Breast epithelium (tissue), 3 donors: ENCODE data around the gene SKOR1.

Source experiments
- CTCF ChIP-seq, 3 donors: fragments of 450-650 bp; IDR thresholded peaks; one replicate each; pipeline ENCODE4 v1.5.1; 2016 to 2017; ENCODE audit warnings: antibody characterized with exemption in 3 of 3, mild to moderate bottlenecking in 3 of 3, moderate library complexity in 3 of 3
- POLR2A ChIP-seq: fragments of 450-650 bp; IDR thresholded peaks from one replicate; pipeline ENCODE4 v1.6.1; 2016; ENCODE audit warnings: antibody characterized with exemption, mild to moderate bottlenecking, moderate library complexity

DNA sequence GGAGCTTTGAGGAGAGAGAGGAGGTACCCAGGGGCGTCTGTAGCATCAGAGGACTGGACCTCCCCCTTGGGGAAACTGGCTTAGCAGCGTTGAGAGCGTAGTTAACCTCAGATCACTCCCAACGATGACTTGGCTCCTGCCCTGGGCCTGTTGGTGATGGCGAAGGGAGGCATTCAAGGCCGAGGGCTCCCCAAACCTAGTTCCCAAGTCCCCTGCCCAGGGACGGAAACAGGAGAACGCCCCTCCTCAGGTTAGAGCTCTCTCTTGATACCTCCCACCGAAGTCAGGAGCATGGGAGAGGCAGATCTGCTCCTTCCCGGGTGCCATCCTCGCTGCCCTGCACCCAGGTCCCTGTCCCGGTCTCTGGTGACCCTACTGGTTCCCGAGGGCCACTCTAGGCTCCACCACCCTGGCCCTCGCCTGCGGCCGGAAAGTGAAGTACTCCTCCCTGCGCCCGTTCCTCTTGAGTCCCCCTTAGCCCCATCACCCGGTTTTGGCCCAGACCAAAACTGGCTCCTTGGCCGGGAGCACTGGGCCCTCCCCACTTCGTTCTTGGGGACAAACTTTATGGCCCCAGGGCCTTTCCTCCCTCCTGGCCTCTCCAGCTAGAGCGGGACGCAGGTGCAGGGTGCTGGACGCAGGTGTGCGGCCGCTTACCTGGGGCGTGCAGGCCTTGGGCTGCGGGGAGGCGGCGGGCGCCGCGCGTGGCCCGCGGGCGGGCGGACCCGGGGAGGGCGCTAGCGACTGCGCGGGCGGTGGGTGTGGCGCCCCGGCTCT is 2.6 kb upstream of the SKOR1 start:
- TF ChIP-seq CTCF (IDR thresholded peaks at IDR 0.05) = no peak
- no peak for TF ChIP-seq POLR2A
